SJCRH30 (cell line): ENCODE data around the gene ZER1. TPM values are rescaled to one million over a fixed set of nuclear protein-coding genes. Genes with fewer than 3 reads are reported as not detected.
A peak's percentile ranks its signal among the peaks of the same experiment; 100 is the strongest.

Source experiments
- DNase-seq, 2 experiments: peaks; one replicate each; pipeline ENCODE4 v3.0.0-alpha.2; 2015 to 2020
- H3K27ac ChIP-seq: fragments of 250-450 bp; sonication (Bioruptor Pico); 2 replicates; pipeline ENCODE4 v1.5.1; 2020; ENCODE audit warnings: mild to moderate bottlenecking, moderate library complexity
- H3K27me3 ChIP-seq: fragments of 250-450 bp; sonication (Bioruptor Pico); 2 replicates; pipeline ENCODE4 v1.5.1; 2020; ENCODE audit warnings: mild to moderate bottlenecking, moderate library complexity
- H3K36me3 ChIP-seq: fragments of 250-450 bp; sonication (Bioruptor Pico); 2 replicates; pipeline ENCODE4 v1.5.1; 2020; ENCODE audit warnings: mild to moderate bottlenecking, moderate library complexity
- H3K4me1 ChIP-seq: fragments of 250-450 bp; sonication (Bioruptor Pico); 2 replicates; pipeline ENCODE4 v1.5.1; 2020; ENCODE audit warnings: mild to moderate bottlenecking, moderate library complexity
- H3K4me3 ChIP-seq: fragments of 250-450 bp; sonication (Bioruptor Pico); 2 replicates; pipeline ENCODE4 v1.5.1; 2020; ENCODE audit warnings: mild to moderate bottlenecking, moderate library complexity
- H3K9me3 ChIP-seq: fragments of 250-450 bp; sonication (Bioruptor Pico); replicated peaks from 2 replicates; pipeline ENCODE4 v1.5.1; 2020; ENCODE audit warnings: mild to moderate bottlenecking, moderate library complexity
- total RNA-seq: library from RNA; depleted of rRNA; stranded (reverse); fragments of >200 nt; shearing (Covaris generic); gene quantifications from 2 replicates; pipeline ENCODE4 v1.2.3, GENCODE V29; 2014; rRNA removed

ZER1 gene
- 18.8 and 19.9 TPM in 2 replicates for total RNA-seq

DNA sequence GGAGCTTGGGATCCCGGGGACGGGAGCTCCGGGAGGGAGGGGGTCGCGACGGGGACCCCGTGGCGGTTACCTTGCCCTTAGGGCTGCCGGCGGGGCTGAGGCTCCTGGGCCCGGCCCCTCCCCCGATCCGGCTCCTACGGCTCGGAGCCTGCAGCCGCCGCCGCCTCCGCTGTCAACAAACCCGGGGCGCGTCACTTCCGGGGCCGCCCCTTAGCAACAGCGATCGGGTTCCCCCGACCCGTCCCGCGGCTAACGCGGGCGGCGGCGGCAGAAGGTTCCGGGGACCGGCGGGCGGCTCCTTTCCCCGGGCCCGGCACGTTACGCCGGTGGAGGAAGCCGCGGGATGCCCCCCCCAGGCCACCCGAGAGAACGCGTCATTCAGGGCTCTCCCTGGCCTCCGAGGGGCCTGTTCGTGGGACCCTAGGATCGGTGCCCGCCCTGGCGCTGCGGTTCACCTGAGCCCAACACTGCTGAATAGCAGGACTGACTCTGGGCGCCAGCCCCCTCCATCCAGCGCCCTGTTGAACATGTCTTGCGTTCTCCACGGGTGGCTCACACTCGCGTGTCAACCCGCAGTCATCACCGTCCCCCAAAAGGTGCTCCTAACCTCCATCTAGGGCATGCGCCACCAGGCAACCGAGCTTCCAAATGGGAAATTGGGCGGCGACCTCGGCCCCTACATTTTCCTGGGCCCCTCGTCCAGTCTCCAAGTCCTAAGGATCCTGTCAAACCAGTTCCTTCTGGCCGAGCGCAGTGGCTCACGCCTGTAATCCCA is at the start of gene ZER1:
Gene ZER1 (minus strand): TSS at position 183 of the 775 bp plus-strand sequence. CDS start 16,362 bp downstream, outside the sequence.
- Histone ChIP-seq H3K4me1 (no peaks in the 10 kb centered on the region), H3K9me3 (peaks cover 6% of the 10 kb centered on the region; the same call in 1 of the 2 replicates), H3K27ac (peak within 1 kb of the TSS; percentile 52), H3K27me3 (no peaks in the 10 kb centered on the region), H3K4me3 (peak within 1 kb of the TSS; percentile 79), H3K36me3 (no peaks in the 10 kb centered on the region)
- peak; percentile 91 to 93 for DNase-seq

DNA sequence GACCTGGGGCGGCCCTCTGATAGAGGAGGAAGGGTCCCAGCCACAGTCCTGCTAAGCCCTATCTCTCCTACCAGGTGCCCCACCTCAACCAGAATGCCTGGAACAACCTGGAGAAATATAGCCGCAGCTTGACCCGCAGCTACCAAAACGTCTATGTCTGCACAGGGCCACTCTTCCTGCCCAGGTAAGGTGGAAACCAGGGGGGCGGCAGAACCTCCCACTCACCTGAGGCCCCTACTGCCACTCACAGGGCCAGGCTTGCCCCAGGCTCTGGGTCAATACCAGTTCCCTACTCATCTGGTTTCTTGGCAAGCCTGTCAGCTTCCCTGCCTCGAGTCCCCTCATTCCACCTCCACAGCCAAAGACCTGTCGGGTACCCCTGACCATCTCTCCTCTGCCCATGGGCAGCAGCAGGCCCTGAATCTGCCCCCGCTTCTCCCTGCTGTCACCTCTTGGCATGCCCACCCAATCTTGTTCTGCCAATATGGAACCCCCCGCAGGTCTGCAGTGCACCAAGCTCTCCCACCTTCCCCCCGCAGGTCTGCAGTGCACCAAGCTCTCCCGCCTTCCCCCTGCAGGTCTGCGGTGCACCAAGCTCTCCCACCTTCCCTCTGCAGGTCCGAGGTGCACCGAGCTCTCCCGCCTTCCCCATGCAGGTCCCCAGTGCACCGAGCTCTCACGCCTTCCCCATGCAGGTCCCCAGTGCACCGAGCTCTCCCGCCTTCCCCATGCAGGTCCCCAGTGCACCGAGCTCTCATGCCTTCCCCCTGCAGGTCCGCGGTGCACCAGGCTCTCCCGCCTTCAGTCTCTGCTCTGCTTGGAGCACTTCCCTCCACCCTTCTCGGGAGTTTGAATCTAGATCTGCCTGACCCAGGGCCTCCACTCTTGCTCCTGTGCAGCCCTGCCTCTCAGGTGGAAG is 49.2 kb upstream of the ZER1 start:
- Histone ChIP-seq H3K27me3 (no peaks in the 10 kb centered on the region), H3K36me3 (peaks cover 36% of the 10 kb centered on the region), H3K27ac (no peak overlapping the region), H3K4me1 (0 out of 2 replicates have a peak, but pooled peaks cover 4% of the 10 kb centered on the region), H3K9me3 (no peaks in the 10 kb centered on the region), H3K4me3 (no peak overlapping the region)
- DNase-seq = no peak

DNA sequence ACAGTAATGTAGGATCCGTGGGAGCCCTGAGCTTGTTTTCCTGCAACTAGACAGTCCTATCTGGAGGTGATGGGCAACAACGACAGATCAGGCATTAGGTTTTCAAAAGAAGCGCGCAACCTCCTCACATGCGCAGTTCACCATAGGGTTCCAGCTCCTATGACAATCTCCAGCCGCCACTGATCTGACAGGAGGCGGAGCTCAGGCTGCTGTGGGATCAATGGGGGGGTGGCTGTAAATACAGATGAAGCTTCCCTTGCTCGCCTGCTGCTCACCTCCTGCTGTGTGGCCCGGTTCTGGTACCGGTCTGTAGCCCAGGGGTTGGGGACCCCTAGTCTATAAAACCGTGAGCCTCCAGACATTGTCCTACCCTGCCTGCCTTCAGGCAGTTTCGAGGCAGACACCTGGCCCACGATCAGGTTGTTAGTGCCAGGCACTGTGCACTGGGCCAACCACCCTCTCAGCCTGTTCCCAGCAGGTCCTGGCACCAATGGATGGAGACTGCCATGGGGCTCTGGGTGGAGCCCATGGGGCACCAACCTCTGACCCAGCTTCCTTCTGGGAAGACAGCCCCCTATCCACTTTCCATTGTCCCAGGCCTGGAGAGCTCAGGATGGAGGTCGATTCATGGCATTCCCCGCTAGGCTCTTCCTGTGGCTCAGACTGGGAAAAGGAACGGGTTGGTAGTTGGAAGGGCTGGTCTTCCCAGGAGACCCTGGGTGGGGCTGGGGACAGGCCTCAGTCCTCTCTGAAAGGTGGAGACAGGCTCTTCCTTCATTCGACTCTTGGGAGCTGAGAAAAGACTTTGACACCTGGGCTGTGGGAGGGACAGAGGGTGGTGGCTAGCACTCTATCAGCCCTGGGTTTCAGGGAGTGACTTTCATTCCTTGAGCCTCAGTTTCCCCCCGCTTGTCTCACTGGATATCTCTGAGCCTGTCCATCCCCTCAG is 48.3 kb upstream of the ZER1 start:
- H3K27ac ChIP-seq = no peak overlapping the region

DNA sequence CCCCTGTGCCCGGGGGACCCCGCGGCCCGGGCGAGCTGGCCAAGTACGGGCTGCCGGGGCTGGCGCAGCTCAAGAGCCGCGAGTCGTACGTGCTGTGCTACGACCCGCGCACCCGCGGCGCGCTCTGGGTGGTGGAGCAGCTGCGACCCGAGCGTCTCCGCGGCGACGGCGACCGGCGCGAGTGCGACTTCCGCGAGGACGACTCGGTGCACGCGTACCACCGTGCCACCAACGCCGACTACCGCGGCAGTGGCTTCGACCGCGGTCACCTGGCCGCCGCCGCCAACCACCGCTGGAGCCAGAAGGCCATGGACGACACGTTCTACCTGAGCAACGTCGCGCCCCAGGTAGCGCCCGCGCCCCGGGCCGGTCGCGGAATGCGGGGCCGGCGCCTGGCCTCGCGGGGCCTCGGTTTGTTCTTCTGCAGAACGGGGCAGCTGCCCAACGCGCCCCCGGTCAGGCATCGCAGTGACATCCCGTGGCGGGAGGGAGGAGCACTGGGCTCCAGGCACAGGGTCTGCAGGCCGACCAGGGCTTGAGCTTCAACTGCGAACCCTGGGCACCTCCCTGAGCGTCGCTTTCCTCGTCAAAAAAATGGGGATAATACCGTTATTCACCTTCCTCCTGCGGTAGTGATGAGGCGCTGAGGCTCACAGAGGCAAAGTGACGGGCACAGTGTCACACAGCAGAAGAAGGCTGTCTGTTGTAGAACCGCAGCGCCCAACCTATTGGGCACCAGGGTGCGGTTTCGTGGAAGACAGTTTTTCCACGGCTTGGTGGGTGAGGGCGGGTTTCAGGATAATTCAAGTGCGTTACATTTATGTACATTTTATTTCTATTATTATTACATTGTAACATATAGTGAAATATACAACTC is 47.4 kb upstream of the ZER1 start:
- no peak overlapping the region; the same call in 1 of the 2 replicates for H3K27ac ChIP-seq
- peak; percentile 61 to 67 for DNase-seq
- H3K4me1 ChIP-seq = 0 out of 2 replicates have a peak, but pooled peaks cover 4% of the 10 kb centered on the region

More for the DNA sequence above, 48.3 kb upstream of the ZER1 start:
- DNase-seq = no peak
- Histone ChIP-seq H3K4me3 (no peak overlapping the region), H3K36me3 (peaks cover 29% of the 10 kb centered on the region), H3K27me3 (no peaks in the 10 kb centered on the region), H3K4me1 (0 out of 2 replicates have a peak, but pooled peaks cover 4% of the 10 kb centered on the region), H3K9me3 (no peaks in the 10 kb centered on the region)

DNA sequence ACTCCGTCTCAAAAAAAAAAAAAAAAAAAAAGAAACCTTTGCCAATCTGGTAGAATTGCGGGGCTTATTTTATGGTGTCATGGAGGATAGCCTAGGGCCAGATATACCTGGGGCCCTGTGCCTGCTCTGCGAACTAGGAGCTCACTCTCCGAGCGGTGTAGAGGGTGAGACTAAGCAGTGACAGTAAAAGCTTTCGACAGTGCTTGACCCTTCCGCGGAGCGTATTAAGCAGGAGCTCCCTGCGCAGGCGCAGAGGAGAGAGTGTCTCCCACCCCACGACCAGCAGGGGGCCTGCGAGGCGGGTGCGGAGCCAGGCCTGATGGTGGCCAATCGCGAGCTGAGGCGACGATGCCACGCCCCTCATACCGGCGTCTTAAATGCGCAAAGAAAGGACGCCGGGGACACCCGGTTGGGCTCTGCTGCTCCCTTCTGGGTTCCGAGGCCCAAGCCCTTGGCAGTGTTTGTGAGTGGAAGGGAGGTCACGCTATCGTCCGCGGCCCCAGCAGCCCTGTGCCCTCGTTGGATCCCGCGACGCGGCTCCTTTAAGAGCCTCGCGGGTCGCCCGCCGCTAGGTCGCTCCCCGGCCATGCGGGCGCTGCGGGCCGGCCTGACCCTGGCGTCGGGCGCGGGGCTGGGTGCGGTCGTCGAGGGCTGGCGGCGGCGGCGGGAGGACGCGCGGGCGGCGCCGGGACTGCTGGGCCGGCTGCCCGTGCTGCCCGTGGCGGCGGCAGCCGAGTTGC is 46.5 kb upstream of the ZER1 start, which contains the start of gene ENDOG:
Gene ENDOG (plus strand): TSS at position 402 of the 740 bp plus-strand sequence. CDS start 185 bp downstream, at position 587.
- H3K27ac ChIP-seq = peak within 1 kb of the TSS; percentile 49

More for the DNA sequence above, 47.4 kb upstream of the ZER1 start:
- no peaks in the 10 kb centered on the region for H3K9me3 ChIP-seq
- no peaks in the 10 kb centered on the region for H3K27me3 ChIP-seq
- H3K36me3 ChIP-seq = peaks cover 21% of the 10 kb centered on the region
- H3K4me3 ChIP-seq = peak overlapping the region; percentile 69

DNA sequence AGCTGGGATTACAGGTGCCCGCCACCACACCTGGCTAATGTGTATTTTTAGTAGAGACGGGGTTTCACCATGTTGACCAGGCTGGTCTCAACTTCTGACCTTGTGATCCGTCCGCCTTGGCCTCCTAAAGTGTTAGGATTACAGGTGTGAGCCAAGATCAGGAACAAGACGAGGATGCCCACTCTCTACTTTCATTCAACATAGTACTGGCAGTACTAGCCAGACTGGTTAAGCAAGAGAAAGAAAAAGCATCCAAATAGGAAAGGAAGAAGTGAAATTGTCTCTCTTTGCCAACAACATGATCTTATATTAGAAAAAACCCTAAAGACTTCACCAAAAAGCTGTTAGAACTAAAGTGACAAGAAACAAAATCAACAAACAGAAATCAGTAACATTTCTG is 39.1 kb upstream of the ZER1 start:
- no peak for DNase-seq
- H3K27me3 ChIP-seq = no peaks in the 10 kb centered on the region
- no peak overlapping the region for H3K4me3 ChIP-seq
- peaks cover 14% of the 10 kb centered on the region for H3K36me3 ChIP-seq
- H3K9me3 ChIP-seq = no peaks in the 10 kb centered on the region
- H3K27ac ChIP-seq = no peak overlapping the region
- no peaks in the 10 kb centered on the region for H3K4me1 ChIP-seq

More for the DNA sequence above, 46.5 kb upstream of the ZER1 start, which contains the start of gene ENDOG:
- Histone ChIP-seq H3K36me3 (peaks cover 17% of the 10 kb centered on the region), H3K9me3 (no peaks in the 10 kb centered on the region), H3K4me3 (peak within 1 kb of the TSS; percentile 69), H3K4me1 (0 out of 2 replicates have a peak, but pooled peaks cover 4% of the 10 kb centered on the region), H3K27me3 (no peaks in the 10 kb centered on the region)
- DNase-seq = peak; percentile 98 to 99

DNA sequence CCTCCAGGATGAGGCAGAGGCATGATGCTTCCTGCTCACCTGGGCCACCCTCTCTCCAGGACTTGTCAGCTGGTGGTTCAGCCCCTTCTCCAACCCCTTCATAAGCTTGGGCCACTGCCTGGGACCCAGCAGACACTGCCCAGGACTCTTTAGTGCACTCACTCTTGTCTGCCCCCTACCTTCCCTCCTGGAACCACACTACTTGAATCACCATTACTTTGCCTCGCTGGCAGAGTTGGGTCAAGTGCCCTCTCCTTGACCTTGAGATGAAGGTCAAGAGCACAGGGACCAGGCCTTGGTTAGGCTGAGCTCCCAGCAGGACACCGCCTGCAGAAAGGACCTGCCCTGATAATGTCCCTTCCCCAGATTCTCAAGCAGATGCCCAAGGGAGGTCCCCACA is 38.1 kb upstream of the ZER1 start:
- no peaks in the 10 kb centered on the region for H3K9me3 ChIP-seq
- DNase-seq = no peak
- peaks cover 24% of the 10 kb centered on the region for H3K36me3 ChIP-seq
- no peak overlapping the region for H3K4me3 ChIP-seq
- no peak overlapping the region for H3K27ac ChIP-seq
- no peaks in the 10 kb centered on the region for H3K4me1 ChIP-seq
- no peaks in the 10 kb centered on the region for H3K27me3 ChIP-seq

DNA sequence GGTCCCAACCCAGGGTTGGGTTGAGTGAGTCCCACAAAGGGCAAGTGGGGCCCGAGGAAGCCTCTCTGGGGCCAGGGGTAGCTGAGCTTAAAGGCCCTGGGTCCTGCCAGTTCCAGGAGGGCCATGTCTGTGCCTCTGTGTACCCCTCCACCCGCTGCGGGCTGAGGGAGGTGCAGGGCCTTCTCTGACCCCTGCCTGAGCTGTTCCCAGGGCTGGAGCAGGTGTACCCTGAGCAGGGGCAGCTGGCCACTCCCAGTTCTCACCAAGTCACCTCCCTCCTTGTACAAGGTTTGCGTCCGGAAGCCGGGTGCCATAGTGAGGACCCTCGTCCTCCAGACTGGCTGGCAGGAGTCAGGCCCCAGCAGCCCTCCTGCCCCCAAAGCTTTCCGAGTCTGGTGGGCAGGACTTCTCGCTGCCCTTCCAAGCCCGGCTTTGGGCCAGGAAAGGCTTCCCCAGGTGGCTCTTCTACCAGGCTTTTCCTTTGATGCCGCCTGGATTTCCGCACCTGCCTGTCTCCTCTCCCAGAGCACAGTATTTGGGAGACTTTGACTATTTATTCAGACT is 37.4 kb upstream of the ZER1 start:
- Histone ChIP-seq H3K4me3 (no peak overlapping the region), H3K27ac (no peak overlapping the region), H3K9me3 (no peaks in the 10 kb centered on the region), H3K36me3 (peaks cover 26% of the 10 kb centered on the region), H3K4me1 (no peaks in the 10 kb centered on the region), H3K27me3 (no peaks in the 10 kb centered on the region)
- no peak for DNase-seq

DNA sequence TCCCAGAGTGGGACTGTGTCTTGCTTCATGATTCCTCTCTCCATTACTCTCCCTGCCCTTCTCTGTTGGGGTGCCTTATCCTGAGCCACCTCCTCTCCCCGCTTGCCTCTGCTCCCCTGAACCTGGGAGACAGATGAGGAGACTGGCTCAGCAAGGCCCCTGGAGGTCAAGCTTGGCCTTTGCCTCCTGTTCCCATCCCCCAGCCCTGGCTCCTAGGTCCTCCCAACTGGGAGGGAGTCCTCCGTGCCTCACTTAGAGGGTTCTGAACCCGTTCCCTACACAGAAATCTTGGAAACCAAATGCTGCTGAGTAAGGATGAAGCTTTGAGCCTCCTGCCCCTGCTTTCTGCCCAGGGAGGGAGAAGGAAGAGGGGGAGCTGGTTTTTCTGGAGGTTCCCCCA is 36.8 kb upstream of the ZER1 start:
- H3K36me3 ChIP-seq = peaks cover 31% of the 10 kb centered on the region
- DNase-seq = no peak
- H3K27ac ChIP-seq = no peak overlapping the region
- no peaks in the 10 kb centered on the region for H3K4me1 ChIP-seq
- H3K9me3 ChIP-seq = no peaks in the 10 kb centered on the region
- no peak overlapping the region for H3K4me3 ChIP-seq
- H3K27me3 ChIP-seq = no peaks in the 10 kb centered on the region

DNA sequence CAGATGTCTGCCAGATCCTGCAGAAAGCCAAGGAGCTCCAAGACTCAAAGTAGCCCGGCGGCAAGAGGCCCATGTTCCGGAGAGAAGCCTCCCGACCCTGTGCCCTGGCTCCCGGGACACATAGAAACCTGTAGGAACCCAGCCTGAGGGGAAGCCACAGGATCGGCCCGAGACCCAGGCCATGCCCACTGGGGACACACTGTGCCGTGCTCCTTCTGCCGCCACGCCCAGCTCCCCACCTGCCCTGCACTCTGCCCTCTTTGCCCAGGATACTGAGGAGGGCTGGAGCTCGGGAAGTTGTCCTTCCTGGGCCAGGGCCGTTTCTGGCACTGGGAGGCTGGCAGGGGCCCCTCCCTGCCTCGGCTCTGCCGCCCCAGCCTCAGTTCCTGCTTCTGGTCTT is 36.1 kb upstream of the ZER1 start:
- DNase-seq = no peak
- H3K9me3 ChIP-seq = no peaks in the 10 kb centered on the region
- no peaks in the 10 kb centered on the region for H3K27me3 ChIP-seq
- no peaks in the 10 kb centered on the region for H3K4me1 ChIP-seq
- H3K27ac ChIP-seq = no peak overlapping the region
- no peak overlapping the region for H3K4me3 ChIP-seq
- peaks cover 38% of the 10 kb centered on the region for H3K36me3 ChIP-seq

DNA sequence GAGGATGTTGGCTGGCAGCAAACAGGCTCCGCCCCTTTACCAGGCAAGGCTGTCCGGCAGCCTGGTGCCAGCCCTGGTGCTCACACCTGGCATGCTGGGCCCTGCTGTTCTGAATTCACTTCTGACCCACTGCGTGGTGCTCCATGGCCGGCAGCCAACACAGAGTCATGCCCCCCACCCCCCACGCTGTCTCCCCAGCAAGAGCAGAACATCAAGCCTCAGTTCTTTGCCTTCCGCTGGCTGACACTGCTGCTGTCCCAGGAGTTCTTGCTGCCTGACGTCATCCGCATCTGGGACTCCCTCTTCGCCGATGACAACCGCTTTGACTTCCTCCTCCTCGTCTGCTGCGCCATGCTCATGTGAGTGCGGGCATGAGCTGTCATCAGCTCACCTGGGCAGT is 33.9 kb upstream of the ZER1 start:
- Histone ChIP-seq H3K9me3 (no peaks in the 10 kb centered on the region), H3K4me1 (no peaks in the 10 kb centered on the region), H3K4me3 (no peak overlapping the region), H3K36me3 (peaks cover 51% of the 10 kb centered on the region), H3K27ac (no peak overlapping the region), H3K27me3 (no peaks in the 10 kb centered on the region)
- no peak for DNase-seq

DNA sequence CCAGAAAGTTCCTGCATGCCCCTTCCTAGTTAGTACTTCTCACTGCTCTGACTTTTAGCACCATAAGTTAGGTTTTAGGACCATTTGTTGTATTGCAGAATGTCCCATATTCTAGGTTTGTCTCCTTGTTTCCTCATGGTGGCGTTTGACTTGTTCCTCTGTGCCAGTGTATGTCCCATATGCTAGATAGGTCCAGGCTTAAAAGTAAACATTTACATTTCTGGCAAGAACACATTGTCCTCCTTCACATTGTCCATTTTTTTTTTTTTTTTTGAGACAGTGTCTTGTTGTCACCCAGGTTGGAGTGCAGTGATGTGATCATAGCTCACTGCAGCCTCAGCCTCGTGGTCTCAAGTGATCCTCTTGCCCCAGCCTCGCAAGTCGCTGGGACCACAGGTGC is 30.8 kb upstream of the ZER1 start:
- no peak for DNase-seq
- H3K36me3 ChIP-seq = peaks cover 71% of the 10 kb centered on the region
- no peak overlapping the region for H3K27ac ChIP-seq
- H3K4me3 ChIP-seq = no peak overlapping the region
- no peaks in the 10 kb centered on the region for H3K27me3 ChIP-seq
- no peaks in the 10 kb centered on the region for H3K4me1 ChIP-seq
- no peaks in the 10 kb centered on the region for H3K9me3 ChIP-seq
